ENCODE results near the gene BBS7.

DNA sequence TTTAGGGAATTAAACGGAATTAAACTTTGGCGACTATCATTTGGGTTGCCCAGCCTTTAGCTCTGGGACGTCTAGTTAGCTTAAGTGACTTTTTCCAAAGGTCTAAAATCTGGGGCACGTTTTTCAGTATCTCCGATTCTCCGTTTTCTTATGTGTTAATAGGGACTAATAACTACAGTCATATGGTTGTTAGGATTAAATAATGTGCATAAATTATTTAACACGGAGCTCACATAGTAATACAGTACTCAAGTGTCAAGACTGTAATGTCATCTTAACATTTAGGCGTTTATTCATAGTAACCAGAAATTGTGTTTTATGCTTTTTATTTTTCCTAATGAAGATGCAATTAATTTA, 46.1 kb downstream of the BBS7 start:
- TF ChIP-seq OSR1 (CRISPR knock-in tag; IDR thresholded peaks at IDR 0.05) (no peak), ESRRG (CRISPR knock-in tag; IDR thresholded peaks at IDR 0.05) (no peak), RARB (CRISPR knock-in tag; IDR thresholded peaks at IDR 0.05) (no peak)
